HTERT RPE-1 (cell line): ENCODE results near the gene VPS45.

ENCODE experiments used
- in situ Hi-C: fragments of 300-500 bp; cut with MboI; formaldehyde crosslinking; loops from 4 replicates; pipeline ENCODE4 v1.14.3; 2020; ENCODE audit warnings: low sequenced_read_pairs

Gene VPS45

GRCh38 chr1:150069923-150070322, 2.3 kb downstream of the VPS45 start:
- in situ Hi-C loops = no loop called here

- in situ Hi-C loops = no loop called here
Observed at GRCh38 chr1:150072959-150073358, 5.4 kb downstream of the VPS45 start.

- in situ Hi-C loops = no loop called here
Observed at GRCh38 chr1:150073516-150073915, 5.9 kb downstream of the VPS45 start.

GRCh38 chr1:150076066-150076465, 8.5 kb downstream of the VPS45 start:
- in situ Hi-C loops = no loop called here

- in situ Hi-C loops = no loop called here
Observed at GRCh38 chr1:150076985-150077384, 9.4 kb downstream of the VPS45 start.

- in situ Hi-C loops = no loop called here
Observed at GRCh38 chr1:150080784-150081183, 13.2 kb downstream of the VPS45 start.

GRCh38 chr1:150082494-150082893, 14.9 kb downstream of the VPS45 start:
- in situ Hi-C loops = no loop called here

GRCh38 chr1:150083907-150084306, 16.3 kb downstream of the VPS45 start:
- in situ Hi-C loops = no loop called here

- in situ Hi-C loops = no loop called here
Observed at GRCh38 chr1:150085406-150085805, 17.8 kb downstream of the VPS45 start.

- in situ Hi-C loops = no loop called here
Observed at GRCh38 chr1:150087415-150087814, 19.8 kb downstream of the VPS45 start.

GRCh38 chr1:150089846-150090520, 22.4 kb downstream of the VPS45 start:
- in situ Hi-C loops = no loop called here

GRCh38 chr1:150092180-150092791, 24.7 kb downstream of the VPS45 start:
- in situ Hi-C loops = no loop called here

GRCh38 chr1:150093805-150094204, 26.2 kb downstream of the VPS45 start:
- in situ Hi-C loops = no loop called here

GRCh38 chr1:150094734-150095265, 27.2 kb downstream of the VPS45 start:
- in situ Hi-C loops = no loop called here

- in situ Hi-C loops = no loop called here
Observed at GRCh38 chr1:150102986-150103385, 35.4 kb downstream of the VPS45 start.

GRCh38 chr1:150106341-150106740, 38.8 kb downstream of the VPS45 start:
- in situ Hi-C loops = no loop called here

GRCh38 chr1:150109586-150109985, 42.0 kb downstream of the VPS45 start:
- in situ Hi-C loops = no loop called here

- in situ Hi-C loops = no loop called here
Observed at GRCh38 chr1:150110116-150110515, 42.5 kb downstream of the VPS45 start.

- in situ Hi-C loops = no loop called here
Observed at GRCh38 chr1:150111670-150112069, 44.1 kb downstream of the VPS45 start.

GRCh38 chr1:150115121-150115520, 47.5 kb downstream of the VPS45 start:
- in situ Hi-C loops = no loop called here

GRCh38 chr1:150118716-150119115, 51.1 kb downstream of the VPS45 start:
- in situ Hi-C loops = no loop called here

GRCh38 chr1:150121236-150121862, 53.8 kb downstream of the VPS45 start:
- in situ Hi-C loops = no loop called here
